ENCODE data around the gene IL10RB.

Gene IL10RB

GRCh38 chr21:33266050-33266788, at the start of gene IL10RB:
TSS of gene IL10RB (plus strand) at chr21:33266367. CDS start at chr21:33266466, 99 bp downstream.
- peak; percentile 93 for ATAC-seq
- TF ChIP-seq, protein P1, sequence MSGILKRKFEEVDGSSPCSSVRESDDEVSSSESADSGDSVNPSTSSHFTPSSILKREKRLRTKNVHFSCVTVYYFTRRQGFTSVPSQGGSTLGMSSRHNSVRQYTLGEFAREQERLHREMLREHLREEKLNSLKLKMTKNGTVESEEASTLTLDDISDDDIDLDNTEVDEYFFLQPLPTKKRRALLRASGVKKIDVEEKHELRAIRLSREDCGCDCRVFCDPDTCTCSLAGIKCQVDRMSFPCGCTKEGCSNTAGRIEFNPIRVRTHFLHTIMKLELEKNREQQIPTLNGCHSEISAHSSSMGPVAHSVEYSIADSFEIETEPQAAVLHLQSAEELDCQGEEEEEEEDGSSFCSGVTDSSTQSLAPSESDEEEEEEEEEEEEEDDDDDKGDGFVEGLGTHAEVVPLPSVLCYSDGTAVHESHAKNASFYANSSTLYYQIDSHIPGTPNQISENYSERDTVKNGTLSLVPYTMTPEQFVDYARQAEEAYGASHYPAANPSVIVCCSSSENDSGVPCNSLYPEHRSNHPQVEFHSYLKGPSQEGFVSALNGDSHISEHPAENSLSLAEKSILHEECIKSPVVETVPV (CRISPR knock-in tag; IDR thresholded peaks at IDR 0.05) = no peak
- TF ChIP-seq, protein P2, sequence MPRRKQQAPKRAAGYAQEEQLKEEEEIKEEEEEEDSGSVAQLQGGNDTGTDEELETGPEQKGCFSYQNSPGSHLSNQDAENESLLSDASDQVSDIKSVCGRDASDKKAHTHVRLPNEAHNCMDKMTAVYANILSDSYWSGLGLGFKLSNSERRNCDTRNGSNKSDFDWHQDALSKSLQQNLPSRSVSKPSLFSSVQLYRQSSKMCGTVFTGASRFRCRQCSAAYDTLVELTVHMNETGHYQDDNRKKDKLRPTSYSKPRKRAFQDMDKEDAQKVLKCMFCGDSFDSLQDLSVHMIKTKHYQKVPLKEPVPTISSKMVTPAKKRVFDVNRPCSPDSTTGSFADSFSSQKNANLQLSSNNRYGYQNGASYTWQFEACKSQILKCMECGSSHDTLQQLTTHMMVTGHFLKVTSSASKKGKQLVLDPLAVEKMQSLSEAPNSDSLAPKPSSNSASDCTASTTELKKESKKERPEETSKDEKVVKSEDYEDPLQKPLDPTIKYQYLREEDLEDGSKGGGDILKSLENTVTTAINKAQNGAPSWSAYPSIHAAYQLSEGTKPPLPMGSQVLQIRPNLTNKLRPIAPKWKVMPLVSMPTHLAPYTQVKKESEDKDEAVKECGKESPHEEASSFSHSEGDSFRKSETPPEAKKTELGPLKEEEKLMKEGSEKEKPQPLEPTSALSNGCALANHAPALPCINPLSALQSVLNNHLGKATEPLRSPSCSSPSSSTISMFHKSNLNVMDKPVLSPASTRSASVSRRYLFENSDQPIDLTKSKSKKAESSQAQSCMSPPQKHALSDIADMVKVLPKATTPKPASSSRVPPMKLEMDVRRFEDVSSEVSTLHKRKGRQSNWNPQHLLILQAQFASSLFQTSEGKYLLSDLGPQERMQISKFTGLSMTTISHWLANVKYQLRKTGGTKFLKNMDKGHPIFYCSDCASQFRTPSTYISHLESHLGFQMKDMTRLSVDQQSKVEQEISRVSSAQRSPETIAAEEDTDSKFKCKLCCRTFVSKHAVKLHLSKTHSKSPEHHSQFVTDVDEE (CRISPR knock-in tag; IDR thresholded peaks at IDR 0.05) = peak; percentile 22; the same call in 1 of the 2 replicates
- no peak for TF ChIP-seq PPARA (CRISPR knock-in tag; IDR thresholded peaks at IDR 0.05; ENCODE audit: borderline replicate concordance)

- no peak for ATAC-seq
- TF ChIP-seq ZFP30 (CRISPR knock-in tag; IDR thresholded peaks at IDR 0.05) (no peak), PPARA (CRISPR knock-in tag; IDR thresholded peaks at IDR 0.05; ENCODE audit: borderline replicate concordance) (no peak), TOX (CRISPR knock-in tag; IDR thresholded peaks at IDR 0.05; ENCODE audit: borderline replicate concordance) (no peak), ZNF565 (CRISPR knock-in tag; conservative IDR thresholded peaks at IDR 0.05; ENCODE audit: low read depth) (no peak), ARNTL (CRISPR knock-in tag; IDR thresholded peaks at IDR 0.05; ENCODE audit: borderline replicate concordance, low read depth) (no peak)
- TF ChIP-seq, protein P1 (CRISPR knock-in tag; IDR thresholded peaks at IDR 0.05) = no peak
Observed at GRCh38 chr21:33217138-33217520, 49.0 kb upstream of the IL10RB start.

DNA sequence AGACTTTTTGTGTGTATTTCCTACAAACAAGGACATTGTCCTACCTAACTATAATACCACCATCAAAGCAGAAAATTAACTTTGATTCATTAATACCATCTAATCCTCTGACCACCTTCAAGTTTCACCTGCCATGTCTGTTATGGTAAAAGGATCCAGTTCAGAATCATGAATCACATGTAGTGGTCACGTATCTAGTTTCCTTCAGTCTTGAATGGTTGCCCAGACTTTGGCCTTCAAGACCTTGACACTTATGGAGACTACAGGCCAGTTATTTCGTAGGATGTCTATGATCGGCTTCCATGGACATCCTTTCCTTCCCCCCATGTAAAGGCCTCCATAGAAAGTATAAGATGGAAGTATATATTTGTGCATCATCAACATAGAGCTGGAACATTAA, 46.9 kb upstream of the IL10RB start:
- no peak for TF ChIP-seq PATZ1 (CRISPR knock-in tag; IDR thresholded peaks at IDR 0.05; ENCODE audit: borderline replicate concordance)
- TF ChIP-seq TCF4 (CRISPR knock-in tag; IDR thresholded peaks at IDR 0.05; ENCODE audit: borderline replicate concordance) = no peak
- TF ChIP-seq CSDC2 (CRISPR knock-in tag; IDR thresholded peaks at IDR 0.05) = no peak
- no peak for TF ChIP-seq PPARA (CRISPR knock-in tag; IDR thresholded peaks at IDR 0.05; ENCODE audit: borderline replicate concordance)
- TF ChIP-seq TOX (CRISPR knock-in tag; IDR thresholded peaks at IDR 0.05; ENCODE audit: borderline replicate concordance) = no peak
- no peak for TF ChIP-seq POU6F1 (CRISPR knock-in tag; IDR thresholded peaks at IDR 0.05; ENCODE audit: borderline replicate concordance, low read depth)
- no peak for TF ChIP-seq ZNF8 (CRISPR knock-in tag; IDR thresholded peaks at IDR 0.05)
- TF ChIP-seq, protein P1 (CRISPR knock-in tag; IDR thresholded peaks at IDR 0.05) = no peak
- TF ChIP-seq ZFP30 (CRISPR knock-in tag; IDR thresholded peaks at IDR 0.05) = no peak
- TF ChIP-seq ARNTL (CRISPR knock-in tag; IDR thresholded peaks at IDR 0.05; ENCODE audit: borderline replicate concordance, low read depth) = no peak
- TF ChIP-seq ZNF70 (CRISPR knock-in tag; IDR thresholded peaks at IDR 0.05) = no peak
- TF ChIP-seq, protein P2 (CRISPR knock-in tag; IDR thresholded peaks at IDR 0.05) = no peak
- no peak for TF ChIP-seq ISL1 (CRISPR knock-in tag; IDR thresholded peaks at IDR 0.05)
- no peak for TF ChIP-seq ZC3H10 (CRISPR knock-in tag; IDR thresholded peaks at IDR 0.05)
- TF ChIP-seq ZFP3 (CRISPR knock-in tag; IDR thresholded peaks at IDR 0.05) = no peak
- ATAC-seq = no peak

All from SK-N-SH treated with all-trans-retinoic acid at 6 μM for 48 hours (cell line).